K562 (cell line): Measurements from ENCODE around the gene HOATZ. TPM values are rescaled to one million over a fixed set of nuclear protein-coding genes. Genes with fewer than 3 reads are reported as not detected.

Experiments
- ATAC-seq: fragments of 200-7000 bp; cut with Tn5 transposase; 3 replicates; pipeline ENCODE4 v1.9.1; 2020; ENCODE audit warnings: moderate library complexity
- BruUV-seq: library from RNA; stranded (reverse); fragments of 400-500 nt; replicated peaks from 2 replicates; lab custom pipeline; 2021; lab: Mats Ljungman, UMichigan
- CTCF ChIA-PET: fragments of 300-600 bp; formaldehyde crosslinking; extraction: SDS; loops from one replicate; lab custom pipeline; 2021; ENCODE audit warnings: low intra/inter-chr PET ratio; lab: Yijun Ruan, JAX
- POLR2A ChIA-PET: fragments of 300-600, 350-650 bp; sonication (Branson Sonifier 250); formaldehyde crosslinking; extraction: SDS; loops from one replicate; lab custom pipeline; 2021; ENCODE audit warnings: antibody characterized with exemption, inconsistent platforms; lab: Yijun Ruan, JAX
- DNase-seq, 4 experiments: peaks; one replicate each; pipeline versions ENCODE4 v3.0.0 to v3.0.0-alpha.2; 2011 to 2018; ENCODE audit warnings: low spot score in 3 of 4, mixed read lengths in 3 of 4; ENCODE audit errors: extremely low read depth in 1 of 4
- FAIRE-seq: peaks from 2 replicates; lab custom pipeline; 2011; peaks lifted over from hg19 to GRCh38; lab: Jason Lieb, UNC
- H2AFZ ChIP-seq: 2 replicates; pipeline ENCODE4 v1.6.0; 2011; ENCODE audit warnings: low read depth, low read length, control low read depth, inconsistent platforms
- H3K27ac ChIP-seq: fragments of 200-600 bp; 3 replicates; pipeline ENCODE4 v1.8.0; 2011; ENCODE audit warnings: low read depth, mild to moderate bottlenecking, control low read depth, inconsistent platforms, low read length, moderate library complexity, mixed read lengths; ENCODE audit errors: extremely low read depth
- H3K27me3 ChIP-seq, 2 experiments: fragments of 300-600 bp in 1 of 2; 2 replicates in 1 of 2; 3 replicates in 1 of 2; pipeline versions ENCODE4 v1.6.0 to v1.8.0; 2011; ENCODE audit warnings: inconsistent platforms in 2 of 2, low read length in 2 of 2, mild to moderate bottlenecking in 1 of 2, mixed read lengths in 1 of 2, moderate library complexity in 1 of 2; ENCODE audit not compliant: control insufficient read depth in 2 of 2, insufficient read depth in 2 of 2
- H3K36me3 ChIP-seq: fragments of 300-600 bp; 3 replicates; pipeline ENCODE4 v1.8.0; 2011; ENCODE audit warnings: mild to moderate bottlenecking, low read length, inconsistent platforms; ENCODE audit not compliant: control insufficient read depth, insufficient read depth
- H3K4me1 ChIP-seq, 2 experiments: fragments of 200-600 bp in 1 of 2; replicated peaks in 1 of 2; 2 replicates in 1 of 2; 3 replicates in 1 of 2; pipeline versions ENCODE4 v1.5.1 to v1.8.0; 2011; ENCODE audit warnings: inconsistent platforms in 2 of 2, low read length in 2 of 2, mild to moderate bottlenecking in 1 of 2, mixed read lengths in 1 of 2, moderate library complexity in 1 of 2; ENCODE audit not compliant: control insufficient read depth in 2 of 2, insufficient read depth in 2 of 2
- H3K4me2 ChIP-seq: 2 replicates; pipeline ENCODE4 v1.6.1; 2011; ENCODE audit warnings: low read length, control low read depth, inconsistent platforms, mixed read lengths; ENCODE audit not compliant: insufficient read depth
- H3K4me3 ChIP-seq: fragments of 200-600 bp; sonication (generic), shearing (Covaris generic); 2 replicates; pipeline ENCODE4 v1.5.1; 2016; ENCODE audit warnings: control low read depth, inconsistent platforms
- H3K79me2 ChIP-seq: fragments of 200-600 bp; 3 replicates; pipeline ENCODE4 v1.8.0; 2011; ENCODE audit warnings: low read length, inconsistent platforms; ENCODE audit not compliant: control insufficient read depth, insufficient read depth
- H3K9ac ChIP-seq, 2 experiments: 2 replicates each; pipeline versions ENCODE4 v1.6.0 to v1.6.1; 2011; ENCODE audit warnings: low read depth in 2 of 2, low read length in 2 of 2, control low read depth in 1 of 2, inconsistent platforms in 1 of 2, mild to moderate bottlenecking in 1 of 2, mixed read lengths in 1 of 2; ENCODE audit not compliant: insufficient read depth in 1 of 2
- H3K9me1 ChIP-seq: one replicate; pipeline ENCODE4 v1.6.0; 2011; ENCODE audit warnings: inconsistent platforms, mild to moderate bottlenecking, low read length, moderate library complexity; ENCODE audit not compliant: control insufficient read depth, insufficient read depth
- H3K9me3 ChIP-seq: replicated peaks from 2 replicates; pipeline ENCODE4 v1.5.1; 2011; ENCODE audit warnings: low read depth, low read length, inconsistent platforms; ENCODE audit not compliant: control insufficient read depth, insufficient read depth
- H4K20me1 ChIP-seq: replicated peaks from 2 replicates; pipeline ENCODE4 v1.6.1; 2011; ENCODE audit warnings: low read length, inconsistent platforms, mixed read lengths; ENCODE audit not compliant: control insufficient read depth, insufficient read depth
- HSF4 ChIP-seq: fragments of 250-450 bp; sonication (Bioruptor Pico); IDR thresholded peaks from 2 replicates; pipeline ENCODE4 v2.1.2; 2022; ENCODE audit warnings: mild to moderate bottlenecking, moderate library complexity, borderline replicate concordance
- PATZ1 ChIP-seq: fragments of 250-450 bp; sonication (Bioruptor Pico); IDR thresholded peaks from 2 replicates; pipeline ENCODE4 v1.5.0; 2020; ENCODE audit warnings: mild to moderate bottlenecking, borderline replicate concordance
- STAG1 ChIP-seq: sonication (generic); formaldehyde crosslinking; IDR thresholded peaks from 2 replicates; pipeline ENCODE4 v1.5.0; 2020; ENCODE audit warnings: missing genetic modification reagents, borderline replicate concordance
- ZNF146 ChIP-seq: IDR thresholded peaks from one replicate; pipeline ENCODE4 v1.6.1; 2018; ENCODE audit warnings: missing compliant biosample characterization; ENCODE audit not compliant: unreplicated experiment
- ZNF766 ChIP-seq: fragments of 200-800 bp; sonication (Bioruptor generic); conservative IDR thresholded peaks from 2 replicates; pipeline ENCODE4 v1.6.1; 2016; ENCODE audit warnings: missing genetic modification characterization, missing compliant biosample characterization
- WGBS: fragments of 100-300 bp; shearing (Covaris generic); methylation state at CpG from one replicate; pipeline ENCODE4 v1.1.6; 2016; ENCODE audit warnings: low coverage, mixed read lengths; ENCODE audit not compliant: insufficient coverage; ENCODE audit errors: missing lambda C conversion rate; 5-methylcytosine and 5-hydroxymethylcytosine counted together
- in situ Hi-C: fragments of 300-500 bp; cut with MboI; formaldehyde crosslinking; loops from 4 replicates; pipeline ENCODE4 v1.15.0; 2018; ENCODE audit warnings: inconsistent platforms, mixed read lengths
- intact Hi-C: fragments of 100-400 bp; cut with micrococcal nuclease; formaldehyde crosslinking; loops from 2 replicates; pipeline ENCODE4 v1.14.2; 2022
- polyA plus RNA-seq, 8 experiments: library from polyadenylated mRNA; depleted of rRNA in 4 of 8; stranded (reverse) in 5 of 8; unstranded in 3 of 8; fragments of >200 nt; fragmentation: Nextera tagmentation in 2 of 8; fragmentation: Illumina TruSeq in 1 of 8; extraction: Ambion mirVana in 2 of 8; extraction: Trizol in 1 of 8; gene quantifications; 2 replicates each; pipeline versions ENCODE4 v1.2.1 to v1.2.3, GENCODE V29; 2011 to 2014; ENCODE audit warnings: inconsistent platforms in 1 of 8, missing spikeins in 1 of 8
- total RNA-seq, 7 experiments: library from RNA; depleted of rRNA in 6 of 7; stranded (reverse); fragments of >200 nt in 6 of 7; fragmentation: Illumina TruSeq in 2 of 7; extraction: Trizol in 2 of 7; gene quantifications; 2 replicates each; pipeline versions ENCODE4 v1.2.1 to v1.2.3, GENCODE V29; 2011 to 2021; ENCODE audit warnings: low replicate concordance in 1 of 7
- TF ChIP-seq, protein P1 (sequence below), 2 experiments: fragments of 450-650 bp in 1 of 2; sonication (generic) in 1 of 2; formaldehyde crosslinking in 1 of 2; IDR thresholded peaks in 1 of 2; conservative IDR thresholded peaks in 1 of 2; 2 replicates each; pipeline versions ENCODE4 v1.6.1 to v1.8.1; 2016 to 2023; ENCODE audit warnings: mild to moderate bottlenecking in 2 of 2, moderate library complexity in 2 of 2, inconsistent platforms in 1 of 2, missing genetic modification reagents in 1 of 2
- TF ChIP-seq, protein P2 (sequence below): sonication (generic); formaldehyde crosslinking; IDR thresholded peaks from 2 replicates; pipeline ENCODE4 v1.8.1; 2023; ENCODE audit warnings: mild to moderate bottlenecking, missing genetic modification reagents
- TF ChIP-seq, protein P3 (sequence below): fragments of 450-650 bp; IDR thresholded peaks from 2 replicates; pipeline ENCODE4 v1.6.1; 2016

The HOATZ gene
- total and polyA plus RNA-seq, 9 of the 15 experiments (the other 6 are each of a cell fraction or from before 2014, with no cell fraction given), result not detected

GRCh38 chr11:111581341-111581740 is 66.8 kb downstream of the HOATZ start:
- Histone ChIP-seq H3K4me2 (no peak overlapping the region), H3K79me2 (no peaks in the 10 kb centered on the region), H3K27ac (no peak overlapping the region), H2AFZ (no peak overlapping the region), H3K9me3 (no peaks in the 10 kb centered on the region), H4K20me1 (no peaks in the 10 kb centered on the region), H3K9me1 (no peaks in the 10 kb centered on the region), H3K4me1 (no peaks in the 10 kb centered on the region), H3K27me3 (no peaks in the 10 kb centered on the region), H3K4me3 (no peak overlapping the region), H3K9ac (no peak overlapping the region), H3K36me3 (no peaks in the 10 kb centered on the region)
- WGBS, result 46% methylated on average over 1 of the region's 1 CpG
- in situ Hi-C loops, result no loop called here
- no peak for DNase-seq
- ChIA-PET POLR2A (no interaction called here), CTCF (no interaction called here)
- FAIRE-seq, result no peak
- no peak for ATAC-seq
- no TSS peak for BruUV-seq
- intact Hi-C loops, result no loop called here
- TF ChIP-seq, protein P1, sequence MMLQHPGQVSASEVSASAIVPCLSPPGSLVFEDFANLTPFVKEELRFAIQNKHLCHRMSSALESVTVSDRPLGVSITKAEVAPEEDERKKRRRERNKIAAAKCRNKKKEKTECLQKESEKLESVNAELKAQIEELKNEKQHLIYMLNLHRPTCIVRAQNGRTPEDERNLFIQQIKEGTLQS (IDR thresholded peaks at IDR 0.05), result no peak
- TF ChIP-seq, protein P1 (CRISPR knock-in tag; conservative IDR thresholded peaks at IDR 0.05), result no peak

- Histone ChIP-seq H3K9ac (no peak overlapping the region), H3K79me2 (no peaks in the 10 kb centered on the region), H3K27me3 (no peaks in the 10 kb centered on the region), H2AFZ (no peak overlapping the region), H3K9me3 (no peaks in the 10 kb centered on the region), H3K4me1 (no peaks in the 10 kb centered on the region), H3K27ac (no peak overlapping the region), H3K9me1 (no peaks in the 10 kb centered on the region), H4K20me1 (no peaks in the 10 kb centered on the region), H3K36me3 (no peaks in the 10 kb centered on the region), H3K4me2 (no peak overlapping the region), H3K4me3 (no peak overlapping the region)
- intact Hi-C loops, result no loop called here
- CTCF ChIA-PET, result no interaction called here
- TF ChIP-seq ZNF146 (CRISPR knock-in tag), result no peak
- TF ChIP-seq PATZ1 (CRISPR knock-in tag), result no peak
- TF ChIP-seq ZNF766 (CRISPR knock-in tag), result no peak
- no peak for TF ChIP-seq HSF4 (CRISPR knock-in tag)
- no peak for TF ChIP-seq STAG1 (CRISPR knock-in tag)
- TF ChIP-seq, protein P2, sequence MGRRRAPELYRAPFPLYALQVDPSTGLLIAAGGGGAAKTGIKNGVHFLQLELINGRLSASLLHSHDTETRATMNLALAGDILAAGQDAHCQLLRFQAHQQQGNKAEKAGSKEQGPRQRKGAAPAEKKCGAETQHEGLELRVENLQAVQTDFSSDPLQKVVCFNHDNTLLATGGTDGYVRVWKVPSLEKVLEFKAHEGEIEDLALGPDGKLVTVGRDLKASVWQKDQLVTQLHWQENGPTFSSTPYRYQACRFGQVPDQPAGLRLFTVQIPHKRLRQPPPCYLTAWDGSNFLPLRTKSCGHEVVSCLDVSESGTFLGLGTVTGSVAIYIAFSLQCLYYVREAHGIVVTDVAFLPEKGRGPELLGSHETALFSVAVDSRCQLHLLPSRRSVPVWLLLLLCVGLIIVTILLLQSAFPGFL (CRISPR knock-in tag), result no peak
- TF ChIP-seq, protein P3, sequence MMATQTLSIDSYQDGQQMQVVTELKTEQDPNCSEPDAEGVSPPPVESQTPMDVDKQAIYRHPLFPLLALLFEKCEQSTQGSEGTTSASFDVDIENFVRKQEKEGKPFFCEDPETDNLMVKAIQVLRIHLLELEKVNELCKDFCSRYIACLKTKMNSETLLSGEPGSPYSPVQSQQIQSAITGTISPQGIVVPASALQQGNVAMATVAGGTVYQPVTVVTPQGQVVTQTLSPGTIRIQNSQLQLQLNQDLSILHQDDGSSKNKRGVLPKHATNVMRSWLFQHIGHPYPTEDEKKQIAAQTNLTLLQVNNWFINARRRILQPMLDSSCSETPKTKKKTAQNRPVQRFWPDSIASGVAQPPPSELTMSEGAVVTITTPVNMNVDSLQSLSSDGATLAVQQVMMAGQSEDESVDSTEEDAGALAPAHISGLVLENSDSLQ, result no peak
- BruUV-seq, result no TSS peak
- POLR2A ChIA-PET, result no interaction called here
- FAIRE-seq (no peak), ATAC-seq (peak; percentile 32; the same call in 2 of the 3 replicates), DNase-seq (no peak)
- in situ Hi-C loops, result no loop called here
These were observed 67.6 kb downstream of the HOATZ start for GRCh38 chr11:111582163-111582562.
